ENCODE measurements around the gene TBC1D17. TPM values are rescaled to one million over a fixed set of nuclear protein-coding genes. Genes with fewer than 3 reads are reported as not detected.
A peak's percentile ranks its signal among the peaks of the same experiment; 100 is the strongest.

The TBC1D17 gene
- total RNA-seq, 2 donors from 2014 or later = 28.7 to 36.3 TPM

- intact Hi-C loops (cut with DNase I) = no loop called here
- no peak for DNase-seq (ENCODE audit: low spot score)
Measured at GRCh38 chr19:49887037-49887664, 9.6 kb downstream of the TBC1D17 start.

- DNase-seq (ENCODE audit: low spot score) = no peak
- intact Hi-C loops (cut with DNase I) = no loop called here
Measured at GRCh38 chr19:49887665-49888509, 10.4 kb downstream of the TBC1D17 start.

DNA sequence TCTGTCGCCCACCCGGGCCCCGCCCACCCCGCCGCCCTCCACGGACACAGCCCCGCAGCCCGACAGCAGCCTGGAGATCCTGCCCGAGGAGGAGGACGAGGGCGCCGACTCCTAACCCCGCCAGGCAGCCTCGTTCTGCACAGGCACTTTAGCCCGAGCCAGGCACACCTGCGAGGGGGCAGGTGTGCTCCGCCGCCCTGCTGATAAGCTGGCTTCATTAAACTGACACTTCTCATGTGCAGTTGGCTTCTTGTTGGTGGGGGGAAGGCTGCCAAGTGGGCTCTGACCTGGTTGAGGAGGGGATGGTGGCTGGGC is 11.0 kb downstream of the TBC1D17 start:
- DNase-seq (ENCODE audit: low spot score) = no peak
- intact Hi-C loops (cut with DNase I) = no loop called here

DNA sequence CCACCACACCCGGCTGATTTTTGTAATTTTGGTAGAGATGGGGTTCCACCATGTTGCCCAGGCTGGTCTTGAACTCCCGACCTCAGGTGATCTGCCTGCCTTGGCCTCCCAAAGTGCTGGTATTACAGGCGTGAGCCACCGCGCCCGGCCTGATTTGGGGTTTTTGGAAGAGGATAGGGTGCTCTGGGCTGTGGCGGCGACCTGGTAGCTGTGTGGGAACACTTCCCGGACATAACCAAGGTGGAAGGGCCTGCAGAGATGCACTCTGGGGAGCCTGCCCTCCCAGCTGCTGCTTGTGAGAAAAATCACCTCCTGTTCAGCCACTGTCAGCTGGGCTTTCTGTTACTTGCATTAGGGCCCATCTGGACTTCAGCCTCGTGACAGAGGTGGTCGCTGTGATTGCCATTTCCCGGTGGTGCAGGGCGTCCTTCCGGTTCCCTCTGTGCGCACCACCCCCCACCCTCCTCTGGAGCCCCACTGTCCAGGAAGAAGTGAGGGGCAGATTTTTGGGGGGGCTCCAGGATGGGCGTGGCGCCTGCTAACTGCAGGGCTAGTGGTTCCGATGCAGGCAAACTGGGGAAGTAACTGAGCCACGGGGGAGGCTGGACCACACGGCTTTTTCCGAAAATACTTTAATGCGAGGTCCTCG is 11.7 kb downstream of the TBC1D17 start:
- intact Hi-C loops (cut with DNase I) = no loop called here
- DNase-seq (ENCODE audit: low spot score) = no peak

- DNase-seq (ENCODE audit: low spot score) = peak; percentile 94
- intact Hi-C loops (cut with DNase I) = no loop called here
Measured at GRCh38 chr19:49889687-49890348, 12.3 kb downstream of the TBC1D17 start.

- DNase-seq (ENCODE audit: low spot score) = no peak
- intact Hi-C loops (cut with DNase I) = no loop called here
Measured at GRCh38 chr19:49890349-49891311, 13.1 kb downstream of the TBC1D17 start.

- no peak for DNase-seq (ENCODE audit: low spot score)
- intact Hi-C loops (cut with DNase I) = no loop called here
Measured at GRCh38 chr19:49891393-49891792, 13.9 kb downstream of the TBC1D17 start.

DNA sequence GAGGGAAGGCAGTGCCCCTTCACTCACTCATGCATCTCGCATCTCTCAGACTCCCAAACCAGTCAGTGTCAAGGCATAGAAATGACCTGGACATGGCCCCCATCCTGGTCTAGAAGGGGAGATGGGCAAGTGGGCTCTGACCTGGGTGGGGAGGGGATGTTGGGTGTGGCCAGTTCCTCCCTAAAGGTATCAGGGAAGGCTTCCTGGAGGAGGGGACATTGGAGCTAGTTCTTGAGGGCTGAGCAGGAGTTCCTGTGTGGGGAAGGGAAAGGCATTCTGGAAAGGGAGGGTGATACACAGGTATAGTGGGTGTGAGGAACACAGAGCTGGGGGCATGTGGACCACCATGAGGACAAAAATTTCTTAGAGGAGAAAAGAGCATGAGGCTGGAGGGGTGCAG is 15.2 kb downstream of the TBC1D17 start:
- intact Hi-C loops (cut with DNase I) = no loop called here

GRCh38 chr19:49894011-49894664 is 16.6 kb downstream of the TBC1D17 start:
- intact Hi-C loops (cut with DNase I) = no loop called here
- DNase-seq (ENCODE audit: low spot score) = no peak

More for the DNA sequence above, 15.2 kb downstream of the TBC1D17 start:
- no peak for DNase-seq (ENCODE audit: low spot score)

DNA sequence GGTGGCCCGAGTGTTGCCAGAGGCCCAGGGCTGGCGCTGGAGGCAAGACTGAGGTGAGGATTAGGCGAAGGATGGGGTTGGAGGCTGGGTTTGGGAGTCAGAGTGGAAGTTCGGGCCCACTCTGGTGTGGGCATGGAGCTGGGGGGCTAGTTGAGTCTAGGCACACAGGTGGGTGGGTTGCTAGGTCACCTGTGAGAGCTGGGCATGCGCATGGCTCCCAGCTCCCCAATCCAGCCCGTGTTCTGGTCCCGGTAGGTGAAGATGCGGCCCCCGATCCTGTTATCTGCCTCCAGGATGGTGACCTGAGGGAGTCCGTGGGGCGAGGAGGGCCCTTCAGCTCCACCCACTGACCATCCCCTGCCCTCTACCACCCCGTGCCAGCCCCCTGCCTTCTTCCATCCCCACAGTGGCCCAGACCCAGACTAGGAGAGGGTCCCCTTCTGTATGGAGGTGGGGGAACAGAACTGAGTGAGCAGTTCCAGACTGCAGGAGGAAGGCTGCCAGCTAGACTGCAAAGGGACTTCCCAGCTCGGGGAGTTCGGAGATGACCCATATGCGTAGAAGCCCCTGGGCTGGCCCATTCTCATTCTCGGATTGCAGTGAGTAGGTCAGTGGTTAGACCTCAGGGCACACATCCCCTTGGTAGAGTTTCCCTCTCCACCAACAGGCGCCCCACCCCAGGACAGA is 17.5 kb downstream of the TBC1D17 start:
- intact Hi-C loops (cut with DNase I) = no loop called here
- no peak for DNase-seq (ENCODE audit: low spot score)

DNA sequence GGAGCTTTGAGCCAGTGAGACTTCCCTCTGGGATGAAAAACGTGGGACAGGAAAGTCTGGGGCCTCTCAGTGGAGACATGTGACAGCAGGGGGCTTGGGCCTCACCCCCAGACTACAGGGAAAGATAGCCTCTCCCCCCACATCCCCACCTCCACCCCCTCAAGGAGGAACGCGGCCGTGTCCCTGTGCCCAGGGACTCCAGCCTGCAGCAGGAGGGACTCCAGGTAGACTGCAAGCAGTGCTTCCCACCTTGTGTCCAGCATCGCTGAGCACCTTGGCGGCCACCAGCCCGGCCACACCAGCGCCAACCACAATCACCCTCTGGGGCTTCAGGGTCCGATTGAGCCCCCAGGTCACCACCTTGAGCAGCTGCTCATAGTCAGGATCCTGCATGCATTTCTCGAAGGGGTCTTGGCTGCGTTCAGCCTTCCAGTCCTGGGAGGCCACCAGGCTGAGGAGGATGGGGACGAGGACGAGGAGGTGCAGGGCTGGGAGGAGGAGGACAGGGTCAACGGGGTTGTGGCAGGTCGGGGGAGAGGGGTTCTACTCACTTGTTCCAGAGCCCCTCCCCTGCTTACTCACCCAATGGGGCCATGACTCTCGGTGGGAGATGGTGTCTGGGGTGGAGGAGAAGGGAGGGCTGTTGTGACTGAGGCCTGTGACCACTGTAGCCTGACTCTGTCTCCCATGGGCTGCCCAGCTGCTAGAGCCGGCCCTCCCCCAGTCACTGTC is 18.2 kb downstream of the TBC1D17 start:
- DNase-seq (ENCODE audit: low spot score) = no peak
- intact Hi-C loops (cut with DNase I) = no loop called here

GRCh38 chr19:49896863-49897621 is 19.5 kb downstream of the TBC1D17 start, which contains the start of gene IL4I1:
IL4I1 (minus strand) TSS chr19:49896887; CDS start chr19:49896160, 727 bp downstream.
- no peak for DNase-seq (ENCODE audit: low spot score)
- intact Hi-C loops (cut with DNase I) = no loop called here

- intact Hi-C loops (cut with DNase I) = no loop called here
- DNase-seq (ENCODE audit: low spot score) = no peak
Measured at GRCh38 chr19:49904136-49904535, 26.6 kb downstream of the TBC1D17 start.

DNA sequence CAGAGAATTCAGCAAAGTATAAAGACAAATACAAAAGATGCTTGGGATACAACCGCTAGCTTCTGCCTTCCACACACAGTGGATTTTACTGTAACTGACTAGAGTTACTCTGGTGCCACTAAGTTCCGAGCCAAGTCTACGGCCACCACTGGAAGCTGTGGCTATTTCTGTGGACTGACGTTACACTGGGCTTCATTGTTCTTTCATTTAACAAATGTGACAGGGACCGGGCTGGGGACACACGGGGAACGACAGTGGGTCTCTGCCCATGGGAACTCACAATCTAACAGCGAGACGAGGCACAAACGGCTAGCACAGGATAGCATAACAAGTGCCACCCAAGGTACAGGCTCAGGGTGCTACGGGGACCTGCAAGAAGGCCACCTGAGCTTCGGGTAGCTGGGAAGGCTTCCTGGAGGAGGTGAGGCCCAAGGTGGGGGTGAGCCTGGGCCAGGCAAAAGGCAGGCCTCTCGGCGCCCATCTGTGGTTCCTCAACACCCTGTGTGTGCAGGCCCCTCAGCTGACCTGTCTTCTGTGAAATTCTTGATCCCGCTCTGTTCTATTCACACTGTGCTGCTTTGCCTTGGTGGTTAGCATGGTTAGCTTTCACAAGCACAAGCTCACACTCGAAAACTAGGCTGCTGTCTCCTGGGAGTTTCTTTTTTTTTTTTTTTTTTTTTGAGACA is 29.5 kb downstream of the TBC1D17 start:
- intact Hi-C loops (cut with DNase I) = no loop called here
- no peak for DNase-seq (ENCODE audit: low spot score)

- DNase-seq (ENCODE audit: low spot score) = no peak
Measured at GRCh38 chr19:49907745-49908446, 30.4 kb downstream of the TBC1D17 start.

More at GRCh38 chr19:49907745-49908446, 30.4 kb downstream of the TBC1D17 start:
- intact Hi-C loops (cut with DNase I) = no loop called here
